Spleen (tissue), 11 donors: ENCODE results near the gene SMIM43. TPM values are rescaled to one million over a fixed set of nuclear protein-coding genes. Genes with fewer than 3 reads are reported as not detected.
"Not testable (repeated sequence)": the region's sequence is repeated elsewhere in the genome, so short reads cannot be mapped to it uniquely, and the experiment has no call there.

Experiments used
- DNase-seq: peaks from one replicate; pipeline ENCODE4 v3.0.0-alpha.2; 2020
- H3K27ac ChIP-seq, 8 donors: fragments of 200-600 bp; sonication (generic) in 7 of 8; 1 replicate in 4 of 8; 2 replicates in 4 of 8; pipeline versions ENCODE4 v1.5.0 to v1.8.0; 2016 to 2021; ENCODE audit warnings: inconsistent platforms in 4 of 8, mild to moderate bottlenecking in 4 of 8, moderate library complexity in 1 of 8
- H3K27me3 ChIP-seq, 7 donors: fragments of 200-600 bp; sonication (generic) in 6 of 7; replicated peaks in 1 of 7; 1 replicate in 4 of 7; 2 replicates in 3 of 7; pipeline versions ENCODE4 v1.5.0 to v1.8.0; 2016 to 2021; ENCODE audit warnings: inconsistent platforms in 3 of 7, mild to moderate bottlenecking in 1 of 7
- H3K36me3 ChIP-seq, 6 donors: fragments of 200-600 bp; sonication (generic) in 5 of 6; 1 replicate in 4 of 6; 2 replicates in 2 of 6; pipeline versions ENCODE4 v1.5.0 to v1.8.0; 2016 to 2021; ENCODE audit warnings: inconsistent platforms in 2 of 6
- H3K4me1 ChIP-seq, 6 donors: fragments of 200-600 bp; sonication (generic) in 5 of 6; 1 replicate in 3 of 6; 2 replicates in 3 of 6; pipeline versions ENCODE4 v1.5.0 to v1.8.0; 2016 to 2021; ENCODE audit warnings: inconsistent platforms in 3 of 6
- H3K4me3 ChIP-seq, 8 donors: fragments of 200-600 bp; sonication (generic) in 7 of 8; 1 replicate in 4 of 8; 2 replicates in 4 of 8; pipeline versions ENCODE4 v1.5.0 to v1.8.0; 2016 to 2021; ENCODE audit warnings: inconsistent platforms in 4 of 8, mild to moderate bottlenecking in 4 of 8, moderate library complexity in 2 of 8
- H3K9me3 ChIP-seq, 8 donors: fragments of 200-600 bp; sonication (generic) in 7 of 8; 1 replicate in 4 of 8; 2 replicates in 4 of 8; pipeline versions ENCODE4 v1.5.0 to v1.8.0; 2016 to 2021; ENCODE audit warnings: inconsistent platforms in 4 of 8
- CTCF ChIP-seq, 11 experiments: fragments of 200-600 bp in 7 of 11; fragments of 450-650 bp in 4 of 11; sonication (generic) in 4 of 11; IDR thresholded peaks in 8 of 11; conservative IDR thresholded peaks in 3 of 11; 1 replicate in 7 of 11; 2 replicates in 4 of 11; pipeline versions ENCODE4 v1.4.0 to v1.8.0; 2016 to 2021; ENCODE audit warnings: antibody characterized with exemption in 11 of 11, inconsistent platforms in 4 of 11, mild to moderate bottlenecking in 1 of 11
- POLR2A ChIP-seq, 3 donors: fragments of 450-650 bp; IDR thresholded peaks; one replicate each; pipeline ENCODE4 v1.5.1; 2017; ENCODE audit warnings: antibody characterized with exemption in 3 of 3, mild to moderate bottlenecking in 1 of 3
- POLR2AphosphoS5 ChIP-seq, 3 donors: sonication (generic); formaldehyde crosslinking; IDR thresholded peaks; one replicate each; pipeline ENCODE4 v1.5.1; 2017; ENCODE audit warnings: antibody characterized with exemption in 3 of 3
- WGBS, 5 donors: extraction: QIAGEN DNeasy Blood & Tissue Kit in 3 of 5; methylation state at CpG; one replicate each; pipeline versions ENCODE4 v1.1.5 to v1.1.7; 2013 to 2018; 5-methylcytosine and 5-hydroxymethylcytosine counted together
- intact Hi-C: fragments of 100-400 bp; cut with DNase I; formaldehyde crosslinking; loops from one replicate; pipeline ENCODE4 v1.15.0; 2023; ENCODE audit warnings: low total_unique reads
- polyA plus RNA-seq, 3 donors: library from polyadenylated mRNA; stranded (reverse); fragments of 200-250 nt; gene quantifications; one replicate each; pipeline ENCODE4 v1.2.1, GENCODE V29; 2013
- total RNA-seq, 7 donors: library from RNA; depleted of rRNA in 3 of 7; stranded (reverse); fragments of >200 nt in 3 of 7; fragmentation: NEBNext Ultra II Directional in 4 of 7; extraction: Animal tissue kit (Norgen Biotek cat#: 25700) in 4 of 7; gene quantifications; one replicate each; pipeline versions ENCODE4 v1.1.0 to v1.2.1, GENCODE V29; 2016 to 2021
- donor health status: healthy with polysubstance abuse.
- donor health status: DM: no; HTN: no; CAD: no; lungs with moderate emphysema.
- donor health status: DM: no; HTN: no; CAD: no.
- donor health status: Bipolar disorder and iron deficiency.
- donor health status: healthy.
- donor health status: DM: no; HTN: no; CAD: no.
- donor health status: DM: yes; HTN: yes; CAD: no.

The SMIM43 gene
- total and polyA plus RNA-seq, 10 donors: 0.13 to 1.5 (median 0.34) TPM; not detected in 4

GRCh38 chr4:121760205-121760604 is 4.8 kb downstream of the SMIM43 start:
- Histone ChIP-seq H3K4me1 (peaks cover 4 to 14% (median 10%) of the 10 kb centered on the region in 6 donors), H3K9me3 (no peaks in the 10 kb centered on the region), H3K36me3 (no peaks in the 10 kb centered on the region), H3K4me3 (no peak overlapping the region), H3K27me3 (peaks cover 0 to 55% (median 19%) of the 10 kb centered on the region in 7 donors), H3K27ac (no peak overlapping the region)
- TF ChIP-seq CTCF (IDR thresholded peaks at IDR 0.05 in 8 of 11, conservative IDR thresholded peaks at IDR 0.05 in 3 of 11) (no peak), POLR2A (IDR thresholded peaks at IDR 0.05) (no peak), POLR2AphosphoS5 (IDR thresholded peaks at IDR 0.05) (no peak)
- no peak for DNase-seq
- 43 to 57% (median 55%) methylated on average over 3 of the region's 3 CpGs for WGBS, 5 donors
- intact Hi-C loops: no loop called here

DNA sequence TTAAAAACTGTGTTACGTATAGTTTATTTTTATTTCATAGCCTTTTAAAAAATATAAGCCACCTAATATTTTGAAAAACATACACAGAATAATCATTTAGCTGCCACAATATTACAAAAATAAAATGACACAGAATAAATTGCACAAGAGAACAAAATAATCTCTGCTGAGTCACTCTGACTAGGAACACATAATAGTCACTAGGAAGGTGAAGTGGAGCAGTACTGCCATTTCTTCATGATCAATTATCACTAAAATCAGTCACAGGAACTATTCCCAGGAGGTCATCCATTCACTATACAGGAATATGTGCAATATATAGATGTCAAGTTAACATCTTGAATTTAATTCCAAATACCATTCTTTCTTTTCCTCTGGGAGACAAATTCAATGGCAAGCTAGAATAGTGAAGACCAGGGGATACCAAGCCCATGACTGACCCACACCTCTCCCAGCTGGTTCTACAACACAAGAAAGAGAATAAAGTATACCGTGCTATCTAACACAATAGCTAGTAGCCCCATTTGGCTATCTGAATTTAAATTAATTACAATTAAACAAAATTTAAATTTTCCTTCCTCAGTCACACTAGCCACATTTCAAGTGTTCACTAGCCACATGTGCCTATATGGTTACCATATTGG is 5.9 kb downstream of the SMIM43 start:
- 85 to 94% (median 92%) methylated on average over 2 of the region's 2 CpGs for WGBS, 5 donors
- Histone ChIP-seq H3K27me3 (peaks cover 0 to 44% (median 7%) of the 10 kb centered on the region in 7 donors), H3K4me3 (no peak overlapping the region), H3K36me3 (no peaks in the 10 kb centered on the region), H3K4me1 (peaks cover 0 to 2% (median 0%) of the 10 kb centered on the region in 6 donors), H3K27ac (no peak overlapping the region), H3K9me3 (no peaks in the 10 kb centered on the region)
- intact Hi-C loops: no loop called here
- no peak for TF ChIP-seq CTCF (IDR thresholded peaks at IDR 0.05 in 8 of 11, conservative IDR thresholded peaks at IDR 0.05 in 3 of 11)
- TF ChIP-seq POLR2AphosphoS5 (IDR thresholded peaks at IDR 0.05): no peak
- no peak for TF ChIP-seq POLR2A (IDR thresholded peaks at IDR 0.05)
- DNase-seq: no peak

GRCh38 chr4:121752142-121752541 is 12.8 kb downstream of the SMIM43 start:
- H3K36me3 ChIP-seq, H3K9me3 ChIP-seq, DNase-seq, H3K27ac ChIP-seq, H3K4me1 ChIP-seq, H3K4me3 ChIP-seq, intact Hi-C loops: not testable (repeated sequence)
- 56 to 97% (median 71%) methylated on average over 1 of the region's 1 CpG for WGBS, 5 donors
- H3K27me3 ChIP-seq: peaks cover 0 to 15% (median 0%) of the 10 kb centered on the region in 7 donors

- peaks cover 0 to 10% (median 0%) of the 10 kb centered on the region in 7 donors for H3K27me3 ChIP-seq
- no peak for DNase-seq
- WGBS, 5 donors: 31 to 40% (median 32%) methylated on average over 4 of the region's 4 CpGs
- no peak overlapping the region for H3K27ac ChIP-seq
- no peaks in the 10 kb centered on the region for H3K4me1 ChIP-seq
- TF ChIP-seq POLR2AphosphoS5 (IDR thresholded peaks at IDR 0.05) (no peak), CTCF (IDR thresholded peaks at IDR 0.05 in 8 of 11, conservative IDR thresholded peaks at IDR 0.05 in 3 of 11) (no peak), POLR2A (IDR thresholded peaks at IDR 0.05) (no peak)
- intact Hi-C loops: no loop called here
- no peaks in the 10 kb centered on the region for H3K36me3 ChIP-seq
- no peaks in the 10 kb centered on the region for H3K9me3 ChIP-seq
- H3K4me3 ChIP-seq: no peak overlapping the region
These were observed 15.7 kb downstream of the SMIM43 start for GRCh38 chr4:121749225-121749624.
